Colon (tissue), 2 donors: ENCODE data around the gene BYSL.

Experiments used
- FAIRE-seq: peaks from 2 replicates; lab custom pipeline; 2012; peaks lifted over from hg19 to GRCh38; lab: Jason Lieb, UNC
- donor health status: control.
- donor health status: control.

BYSL gene

DNA sequence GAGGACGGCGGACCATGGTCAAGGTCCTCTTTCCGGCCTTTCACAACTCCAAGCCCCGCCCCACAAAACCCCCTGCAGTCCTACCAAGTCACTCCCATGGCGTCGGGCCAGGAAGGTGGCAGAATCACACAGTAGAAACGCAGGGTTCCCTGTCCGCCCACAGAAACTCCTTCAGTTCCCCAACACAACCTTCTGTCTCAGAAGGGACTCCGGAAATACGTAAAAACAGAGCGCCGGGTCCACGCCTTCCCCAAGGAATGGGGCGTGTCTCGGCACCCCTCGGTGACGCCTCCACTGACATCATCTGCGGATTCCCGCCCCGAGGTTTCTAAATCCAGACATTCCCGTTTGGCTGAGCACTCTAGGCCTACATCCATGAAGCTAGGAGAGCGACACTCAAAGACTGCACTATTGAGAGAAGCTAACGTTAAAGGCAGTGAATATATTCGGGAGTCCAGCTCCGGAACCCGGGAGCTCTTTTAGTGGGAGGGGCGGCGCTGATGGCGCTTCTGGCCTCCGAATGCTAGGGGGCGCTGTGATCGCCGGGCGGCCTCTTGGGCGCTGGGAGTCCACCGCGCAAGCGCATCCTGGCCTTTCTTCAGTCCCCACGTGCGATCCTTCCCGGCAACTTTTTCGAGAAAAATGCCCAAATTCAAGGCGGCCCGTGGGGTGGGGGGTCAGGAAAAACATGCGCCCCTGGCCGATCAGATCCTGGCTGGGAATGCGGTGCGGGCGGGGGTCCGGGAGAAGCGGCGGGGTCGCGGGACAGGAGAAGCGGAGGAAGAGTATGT lies at the start of gene BYSL, which contains the start of gene MED20:
Gene BYSL (plus strand): TSS at position 579 of the 791 bp plus-strand sequence. CDS start 64 bp downstream, at position 643.
Gene MED20 (minus strand): TSS at position 219 of the 791 bp plus-strand sequence. CDS start 121 bp downstream, at position 98.
- FAIRE-seq: no peak

GRCh38 chr6:41871691-41872090 lies 49.6 kb upstream of the BYSL start:
- no peak for FAIRE-seq

DNA sequence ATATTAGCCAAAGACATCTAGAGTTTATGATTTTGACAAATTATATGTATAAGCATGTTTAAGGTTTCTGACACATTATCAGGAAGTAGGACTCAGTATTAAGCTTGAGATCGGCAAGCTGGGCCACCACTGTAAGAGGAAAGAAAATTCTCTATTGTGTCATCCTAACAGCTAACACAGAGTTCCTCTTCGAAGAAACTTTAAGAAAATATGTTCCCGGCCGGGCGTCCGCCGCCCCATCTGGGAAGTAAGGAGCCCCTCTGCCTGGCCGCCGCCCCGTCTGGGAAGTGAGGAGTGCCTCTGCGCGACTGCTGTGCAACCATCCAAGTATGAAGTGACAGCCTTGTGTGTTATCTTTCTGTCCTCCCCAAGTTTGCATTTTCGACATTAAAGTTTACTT lies 49.2 kb upstream of the BYSL start:
- FAIRE-seq: no peak

- no peak for FAIRE-seq
Observed at GRCh38 chr6:41874741-41875140, 46.6 kb upstream of the BYSL start.

DNA sequence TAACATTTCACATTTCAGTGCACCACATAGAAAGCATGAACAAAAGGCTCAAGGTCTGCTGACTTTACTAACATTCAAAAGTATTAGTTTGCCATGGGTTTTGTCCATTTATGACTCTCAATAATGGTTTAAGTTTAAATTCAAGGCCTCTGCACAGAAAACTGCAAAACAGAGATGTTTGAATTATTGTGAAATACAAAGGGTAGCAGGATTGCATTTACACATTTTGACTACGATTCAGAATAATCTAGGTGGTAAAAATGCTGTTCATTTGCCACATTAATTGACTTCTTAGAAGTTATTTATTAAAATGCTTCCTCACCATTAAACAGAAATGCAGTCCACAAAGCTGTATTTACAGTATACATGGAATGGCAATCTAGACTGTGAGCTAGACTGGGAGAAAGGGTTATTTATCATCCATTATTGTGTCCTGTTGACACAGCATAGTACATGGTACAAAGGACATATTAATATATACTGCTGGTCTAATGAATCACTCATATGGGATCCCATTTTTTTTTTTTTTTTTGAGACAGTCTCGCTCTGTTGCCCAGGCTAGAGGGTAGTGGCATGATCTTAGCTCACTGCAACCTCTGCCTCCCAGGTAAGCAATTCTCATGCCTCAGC lies 44.1 kb upstream of the BYSL start:
- FAIRE-seq: no peak

- FAIRE-seq: no peak
Observed at GRCh38 chr6:41878246-41878645, 43.1 kb upstream of the BYSL start.

DNA sequence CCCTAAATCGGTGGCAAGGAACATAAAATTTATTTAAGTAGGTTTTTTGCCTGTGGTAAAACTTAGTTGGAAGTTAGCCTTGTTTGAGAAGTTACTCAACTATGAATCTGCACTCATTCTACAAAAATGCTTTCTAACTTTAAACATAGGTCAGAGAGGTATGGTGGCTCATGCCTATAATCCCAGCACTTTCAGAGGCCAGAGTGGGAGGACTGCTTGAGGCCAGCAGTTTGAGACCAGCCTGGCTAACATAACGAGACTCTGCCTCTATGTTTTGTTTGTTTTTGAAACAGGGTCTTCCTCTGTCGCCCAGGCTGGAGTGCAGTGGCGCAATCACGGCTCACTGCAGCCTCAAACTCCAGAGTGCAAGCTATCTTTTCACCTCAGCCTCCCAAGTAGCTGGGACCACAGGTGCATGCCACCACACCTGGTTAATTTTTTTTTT lies 42.3 kb upstream of the BYSL start:
- FAIRE-seq: no peak

DNA sequence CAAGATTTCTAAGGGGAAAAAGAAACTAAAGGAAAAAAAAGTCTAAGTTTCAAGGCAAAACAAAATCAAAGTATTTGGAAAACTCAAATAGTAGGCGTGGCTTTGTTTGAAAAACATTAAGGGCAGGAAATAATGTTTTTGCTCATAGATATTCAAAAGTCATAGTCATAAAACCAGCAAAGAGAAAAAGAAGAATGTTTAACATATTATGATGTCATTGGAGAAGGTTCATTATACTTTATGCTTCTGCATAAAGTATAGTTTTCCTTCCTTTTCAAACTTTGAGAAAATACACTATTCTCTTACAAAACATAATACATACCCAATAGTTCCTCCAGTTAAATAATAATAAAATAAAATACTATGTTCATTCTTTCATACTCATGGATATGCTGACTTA lies 39.8 kb upstream of the BYSL start:
- no peak for FAIRE-seq

DNA sequence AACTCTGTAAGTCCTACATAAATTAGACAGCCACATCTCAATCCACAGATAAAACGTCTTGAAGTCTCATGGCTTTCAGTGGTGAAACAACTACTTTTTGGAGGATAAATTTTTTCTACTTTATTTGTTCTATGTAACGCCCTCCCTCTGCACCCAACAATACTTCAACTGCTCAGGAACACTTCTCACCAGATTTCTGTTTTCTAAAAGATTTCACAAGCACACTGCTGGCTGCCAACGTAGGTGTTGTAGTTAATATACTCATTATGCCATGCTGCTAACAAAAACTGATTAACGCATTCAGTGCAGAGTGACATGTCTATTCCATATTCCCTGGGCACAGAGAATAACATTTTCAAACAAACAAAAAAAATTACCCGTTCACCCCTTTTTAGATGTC lies 36.3 kb upstream of the BYSL start:
- no peak for FAIRE-seq

- FAIRE-seq: no peak
Observed at GRCh38 chr6:41885930-41886329, 35.4 kb upstream of the BYSL start.

DNA sequence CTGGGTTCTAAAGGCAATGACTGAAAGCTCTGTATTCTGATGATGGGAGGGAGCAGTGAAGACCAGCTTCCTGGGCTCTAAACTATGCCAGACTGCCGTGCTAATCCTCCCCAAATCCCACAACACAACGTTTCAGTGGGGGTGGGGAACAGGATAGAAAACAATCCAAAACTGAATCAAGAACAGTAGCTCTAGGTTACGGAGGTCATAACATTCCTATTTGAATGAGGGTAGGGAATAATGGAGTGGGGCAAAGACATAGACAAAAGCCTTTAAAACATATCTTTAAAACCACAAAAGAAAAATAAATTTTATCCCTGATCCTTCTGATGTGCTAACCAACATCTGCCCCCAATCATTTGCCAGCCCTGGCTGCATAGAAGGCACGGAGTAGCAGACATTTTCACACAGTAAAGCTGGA lies 34.0 kb upstream of the BYSL start:
- FAIRE-seq: no peak

GRCh38 chr6:41892921-41893564 lies 28.3 kb upstream of the BYSL start:
- FAIRE-seq: no peak

GRCh38 chr6:41894366-41895299 lies 26.7 kb upstream of the BYSL start:
- FAIRE-seq: no peak

GRCh38 chr6:41895300-41896233 lies 25.7 kb upstream of the BYSL start, which contains the start of gene USP49:
TSS of gene USP49 (minus strand) at chr6:41895375. CDS start at chr6:41806983, 88,392 bp downstream.
- no peak for FAIRE-seq

DNA sequence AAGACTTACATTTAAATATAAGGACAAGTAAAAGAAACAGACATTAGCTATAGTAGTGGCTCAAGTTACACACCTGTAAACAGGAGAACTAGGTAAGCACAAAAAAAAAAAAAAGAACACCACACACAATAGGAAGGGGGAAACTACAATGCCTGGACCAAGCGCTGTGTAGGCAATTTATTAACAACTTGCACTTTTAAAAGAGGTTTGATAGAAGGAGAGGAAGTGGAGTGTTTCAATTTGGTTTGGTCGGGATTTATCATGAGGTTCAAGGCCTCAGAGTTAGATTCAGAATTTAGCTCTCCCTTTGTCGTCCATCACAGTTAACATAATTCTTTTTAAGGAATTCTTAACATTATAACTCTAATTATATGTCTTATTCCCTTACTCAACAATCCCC lies 25.0 kb upstream of the BYSL start:
- no peak for FAIRE-seq

DNA sequence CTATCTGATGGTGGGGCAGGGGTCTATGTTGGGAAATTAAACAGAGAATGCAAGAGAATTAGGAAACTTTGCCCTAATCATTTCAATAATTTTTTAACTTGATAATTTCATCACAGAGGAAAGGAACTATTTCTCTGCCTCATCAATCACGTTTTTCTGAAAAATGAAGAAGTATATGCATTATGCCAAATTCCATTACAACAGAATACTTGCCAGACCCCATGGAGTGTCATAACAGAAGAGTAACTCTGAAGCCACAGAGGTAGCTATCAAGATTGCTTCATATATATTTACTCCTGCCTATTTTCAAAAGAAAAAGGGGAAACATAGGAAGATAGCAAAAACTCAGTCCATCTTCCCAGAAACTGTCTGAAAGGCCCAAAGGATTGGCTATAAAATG lies 20.4 kb upstream of the BYSL start:
- FAIRE-seq: no peak

DNA sequence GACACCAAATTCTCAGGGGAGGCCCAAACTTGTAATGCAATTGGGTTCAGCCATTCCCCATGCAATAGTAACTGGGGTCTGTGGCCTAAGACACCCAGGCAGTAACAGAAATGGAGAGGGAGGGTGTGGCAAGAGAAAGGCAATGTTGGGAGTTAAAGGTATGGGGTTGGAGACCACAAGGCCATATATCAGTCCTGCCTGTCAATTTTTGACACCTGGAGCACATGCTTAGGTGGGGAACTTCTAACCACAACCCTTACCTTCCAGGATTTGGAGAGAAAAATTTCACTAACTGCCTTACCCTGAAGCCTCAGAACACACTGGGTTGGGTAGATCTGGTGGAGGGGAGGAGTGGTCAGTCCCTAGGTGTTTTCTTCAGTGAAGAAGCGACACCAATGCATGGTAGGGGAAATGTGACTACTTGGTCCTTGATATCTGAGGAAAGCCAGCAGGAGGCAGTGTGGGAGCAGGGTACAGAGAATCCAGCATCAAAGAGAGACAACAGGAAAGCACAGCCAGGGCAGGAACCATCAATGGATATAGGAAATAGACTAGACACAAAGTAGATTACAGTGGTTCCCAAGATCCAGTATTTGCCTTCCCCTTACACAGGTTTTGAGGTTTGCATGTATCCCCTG lies 19.3 kb upstream of the BYSL start:
- FAIRE-seq: no peak

DNA sequence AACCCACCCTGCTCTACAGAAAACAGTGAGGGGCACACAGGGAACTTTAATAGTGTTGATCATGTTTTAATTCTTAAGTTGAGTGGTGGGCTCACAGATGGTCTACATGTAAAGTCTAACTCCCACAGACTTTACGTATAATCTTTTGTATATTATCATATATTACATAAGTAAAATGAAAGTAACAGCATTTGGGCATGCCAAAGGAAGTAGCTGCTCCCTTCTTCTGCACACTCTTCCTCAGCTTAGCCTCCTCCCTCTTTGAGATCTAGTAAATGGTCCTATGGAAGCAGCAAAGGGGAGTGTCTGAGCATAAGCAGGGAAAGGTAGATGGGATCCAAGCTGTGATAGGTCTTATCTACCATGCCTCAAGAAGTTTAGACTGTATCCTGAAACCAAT lies 11.6 kb upstream of the BYSL start:
- FAIRE-seq: no peak

- no peak for FAIRE-seq
Observed at GRCh38 chr6:41914343-41914742, 7.0 kb upstream of the BYSL start.

GRCh38 chr6:41914869-41915530 lies 6.3 kb upstream of the BYSL start:
- no peak for FAIRE-seq
